Endothelial cell of hepatic sinusoid (primary cell): ENCODE results near the gene COL8A1.

Experiments
- in situ Hi-C: cut with HindIII; loops from 2 replicates; pipeline ENCODE4 v1.10.0; 2017; ENCODE audit warnings: low sequenced_read_pairs

COL8A1 gene

DNA sequence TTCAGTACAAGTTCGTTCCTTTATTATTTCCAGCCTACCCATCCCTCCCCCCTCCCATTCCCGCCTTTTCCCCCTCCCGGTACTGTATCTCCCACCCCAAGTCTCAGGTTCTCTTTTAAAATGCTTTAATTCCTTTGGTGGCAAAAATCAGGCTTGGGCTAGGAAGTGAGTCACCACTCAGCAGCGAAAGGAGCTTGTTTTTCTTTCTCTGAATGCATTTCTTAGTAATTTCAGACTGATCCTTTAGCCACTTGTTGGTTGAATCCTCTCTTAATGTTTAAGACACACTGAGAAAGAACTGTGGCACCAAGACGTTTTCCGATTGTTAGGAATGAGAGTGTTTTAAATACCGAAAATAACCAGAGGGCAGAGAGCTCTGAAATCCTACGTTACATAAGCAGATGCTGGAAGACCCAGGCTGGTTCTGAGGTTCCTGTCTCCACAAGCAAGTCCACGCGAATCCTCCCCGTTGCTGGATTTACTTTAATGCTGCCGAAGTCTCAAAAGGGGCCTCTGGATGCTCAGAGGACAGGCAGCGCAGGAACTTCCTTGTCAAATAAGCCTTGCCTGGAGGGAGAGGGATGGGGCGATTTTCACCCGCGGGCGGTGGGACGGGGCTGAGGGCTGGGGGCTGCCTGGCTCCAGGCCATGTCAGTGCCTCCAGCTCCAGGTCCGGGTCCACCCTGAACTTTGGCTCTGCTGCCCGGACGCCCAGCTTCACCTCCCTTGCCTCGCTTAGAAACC is 854 bp upstream of the COL8A1 start:
- in situ Hi-C loops: no loop called here

DNA sequence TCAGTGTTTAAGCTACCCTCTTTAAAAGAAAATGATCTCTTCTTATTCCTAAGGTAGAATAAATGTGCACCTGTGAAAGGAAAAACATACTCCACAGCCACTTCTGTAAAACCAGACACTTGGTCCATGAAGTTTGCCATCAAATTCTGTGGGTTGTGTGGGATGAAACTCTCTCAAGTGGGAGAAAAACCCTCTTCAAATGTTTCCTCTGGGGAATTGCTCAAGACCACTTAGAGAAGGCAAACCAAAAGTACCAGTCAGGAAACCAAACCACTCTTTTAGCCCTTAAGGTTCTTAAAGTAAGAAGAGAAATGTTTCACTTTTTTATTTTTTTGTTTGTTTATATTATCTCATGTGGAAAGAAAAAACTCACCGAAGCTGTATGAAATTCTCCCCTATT is 1.2 kb downstream of the COL8A1 start:
- in situ Hi-C loops: no loop called here

DNA sequence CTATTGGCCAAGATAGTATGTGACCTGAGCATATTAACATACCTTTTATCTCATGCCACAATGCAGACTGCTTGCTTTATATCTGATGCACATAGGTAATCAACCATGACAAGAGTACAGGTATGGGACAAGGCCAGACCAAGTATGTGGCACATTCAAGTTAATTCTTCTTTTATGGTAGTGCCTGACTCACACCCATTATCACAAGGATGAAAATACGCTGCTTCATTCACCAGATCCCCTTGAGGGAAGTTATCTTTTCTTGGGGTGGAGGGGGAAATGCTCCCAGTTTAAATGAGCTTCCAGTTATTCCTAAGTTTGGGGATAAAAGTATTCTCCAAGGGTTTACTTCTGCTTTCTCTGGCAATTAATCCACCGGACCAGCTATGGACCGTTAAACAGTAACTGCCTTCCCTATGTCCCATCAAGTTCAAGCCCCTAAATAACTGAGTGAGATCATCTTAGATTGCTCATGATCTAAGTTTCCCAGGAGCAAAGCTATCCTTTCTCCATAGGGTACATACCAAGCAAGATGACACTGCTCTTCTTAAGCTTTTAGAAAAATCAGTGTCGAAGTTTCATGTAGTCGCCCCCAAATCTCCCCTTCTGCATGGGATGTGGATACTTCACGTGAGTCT is 1.9 kb downstream of the COL8A1 start:
- in situ Hi-C loops: loop anchor here (5.0 kb wide), 1 partner anchor 513 kb away; no protein-coding TSS in a partner anchor

DNA sequence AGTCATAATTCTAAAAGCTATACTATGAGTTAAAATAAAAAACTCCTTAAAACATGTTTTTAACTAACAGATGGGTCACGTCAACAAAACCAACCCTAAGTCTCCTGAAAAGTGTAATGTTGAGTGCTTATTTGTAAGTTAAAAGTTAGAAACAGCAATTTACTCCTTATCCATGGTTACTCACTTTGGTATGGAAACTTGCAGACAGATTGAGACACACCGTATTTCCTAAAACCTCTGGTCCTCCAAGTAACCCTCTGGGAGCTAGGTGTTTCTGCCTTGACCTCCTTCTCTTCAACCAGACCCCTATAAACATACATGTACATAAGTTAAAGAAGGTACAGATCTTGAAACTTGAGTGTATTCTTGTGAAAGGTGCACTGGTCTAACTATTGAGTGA is 3.1 kb downstream of the COL8A1 start:
- in situ Hi-C loops: loop anchor here (5.0 kb wide), 1 partner anchor 514 kb away; no protein-coding TSS in a partner anchor

DNA sequence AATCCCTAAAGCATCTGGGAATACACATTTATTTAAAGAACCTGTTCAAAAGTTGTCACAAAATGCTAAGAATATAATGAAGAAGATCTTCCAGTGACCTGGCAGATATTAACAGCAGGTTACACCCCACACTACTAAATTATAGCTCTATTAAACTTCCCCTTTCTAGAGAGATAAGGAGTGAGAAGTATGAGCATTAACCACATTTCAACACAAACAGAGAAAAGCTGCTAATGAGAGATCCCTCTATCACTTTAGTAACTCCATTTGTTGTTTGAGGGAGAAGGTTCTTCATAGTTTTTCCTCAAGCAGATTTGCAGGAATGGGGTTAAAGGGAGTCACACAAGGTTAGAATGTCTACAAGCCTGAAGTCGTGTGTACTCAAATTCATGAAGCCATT is 3.6 kb downstream of the COL8A1 start:
- in situ Hi-C loops: loop anchor here (5.0 kb wide), 1 partner anchor 515 kb away; no protein-coding TSS in a partner anchor

DNA sequence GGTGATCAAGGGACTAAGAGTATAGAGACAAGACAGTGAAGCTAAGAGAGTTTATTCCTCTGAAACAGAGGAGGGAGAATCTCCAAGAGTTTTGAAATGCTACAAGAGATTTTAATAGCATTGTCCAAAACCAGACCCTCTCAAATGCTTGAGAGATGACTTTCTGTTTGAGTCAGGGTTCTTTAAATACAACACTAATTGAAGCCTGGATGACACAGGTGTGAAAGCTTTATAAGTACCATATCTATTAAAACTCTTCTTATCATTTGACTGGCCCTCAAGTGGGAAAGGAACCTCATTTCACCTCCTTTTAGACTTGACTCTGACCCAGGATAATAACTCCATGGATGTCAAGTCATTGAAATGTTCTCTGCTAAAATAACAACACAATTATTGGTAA is 5.6 kb downstream of the COL8A1 start:
- in situ Hi-C loops: loop anchor here (5.0 kb wide), 1 partner anchor 517 kb away; no protein-coding TSS in a partner anchor

DNA sequence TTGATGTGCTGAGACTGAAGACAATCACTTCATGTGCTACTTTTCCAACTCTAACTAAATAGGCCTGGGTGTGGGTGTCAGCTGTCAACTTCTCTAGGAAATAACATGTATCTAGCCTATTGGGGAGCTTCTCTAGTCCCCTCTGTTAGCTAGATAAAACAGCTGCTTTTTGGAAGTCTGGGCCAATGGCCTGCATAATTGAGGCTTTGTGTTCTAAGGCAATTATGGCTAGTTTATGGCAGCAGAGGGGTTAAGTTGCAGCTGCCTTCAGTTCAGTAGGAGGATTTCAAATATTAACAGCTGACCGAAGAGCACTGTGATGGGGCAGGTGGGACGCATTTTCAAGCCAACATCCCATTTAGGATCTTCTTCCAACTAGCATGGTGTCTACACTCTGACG is 6.4 kb downstream of the COL8A1 start:
- in situ Hi-C loops: loop anchor here (5.0 kb wide), 1 partner anchor 517 kb away; no protein-coding TSS in a partner anchor

DNA sequence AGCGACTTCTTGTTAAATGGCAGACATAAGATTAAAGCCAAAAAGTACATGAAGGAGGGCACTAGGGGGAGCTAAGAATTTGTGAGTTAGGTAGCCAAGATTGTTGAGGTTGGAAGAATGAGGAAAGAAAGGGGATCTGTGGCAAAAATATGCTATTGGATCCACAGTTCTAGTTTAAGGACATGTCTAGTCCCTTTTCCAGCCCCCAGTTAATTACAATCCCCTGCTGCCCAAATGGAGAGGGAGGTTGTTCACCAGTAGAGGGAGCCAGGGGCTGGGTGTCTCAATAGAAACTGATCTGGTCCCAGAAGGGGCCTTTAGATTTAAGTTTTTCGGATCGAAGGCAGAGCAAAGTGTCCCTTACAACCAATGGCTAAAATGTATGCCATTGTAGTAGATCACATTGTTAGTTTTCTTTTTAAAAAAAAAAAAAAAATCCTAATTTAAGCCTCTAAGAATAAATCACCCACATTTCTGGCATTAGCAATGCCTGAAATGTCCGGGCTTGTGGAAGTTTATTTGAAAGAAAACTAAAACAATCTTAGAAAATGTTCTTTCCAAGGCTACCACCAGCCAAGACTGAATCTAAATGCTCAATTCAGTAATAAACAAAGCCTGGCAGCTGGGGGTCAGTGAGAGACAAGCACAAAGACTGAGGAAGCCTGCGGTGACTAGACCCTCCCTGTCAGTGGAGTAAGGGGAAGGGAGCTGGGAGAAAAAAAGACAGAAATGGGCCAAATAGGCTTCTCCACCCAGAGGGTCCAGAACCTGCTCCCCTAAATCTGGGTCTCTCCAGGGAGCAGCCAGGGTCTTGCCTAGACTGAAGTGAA is 7.1 kb downstream of the COL8A1 start:
- in situ Hi-C loops: no loop called here

DNA sequence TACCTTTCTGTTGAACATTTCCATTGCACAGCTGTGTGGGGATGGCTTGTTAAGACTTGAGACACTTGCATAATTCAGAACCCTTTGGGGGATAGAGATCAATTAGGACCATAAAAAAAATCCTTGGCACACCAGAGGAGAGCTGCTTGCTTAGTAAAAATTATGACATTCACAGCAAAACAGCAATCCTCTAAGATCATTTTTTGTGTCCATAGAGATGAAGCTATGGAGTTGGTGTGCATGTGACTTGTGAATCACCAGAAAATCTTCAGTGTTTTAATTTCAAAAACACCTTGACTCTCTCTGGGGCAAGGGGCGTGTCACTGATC is 7.7 kb downstream of the COL8A1 start:
- in situ Hi-C loops: no loop called here

DNA sequence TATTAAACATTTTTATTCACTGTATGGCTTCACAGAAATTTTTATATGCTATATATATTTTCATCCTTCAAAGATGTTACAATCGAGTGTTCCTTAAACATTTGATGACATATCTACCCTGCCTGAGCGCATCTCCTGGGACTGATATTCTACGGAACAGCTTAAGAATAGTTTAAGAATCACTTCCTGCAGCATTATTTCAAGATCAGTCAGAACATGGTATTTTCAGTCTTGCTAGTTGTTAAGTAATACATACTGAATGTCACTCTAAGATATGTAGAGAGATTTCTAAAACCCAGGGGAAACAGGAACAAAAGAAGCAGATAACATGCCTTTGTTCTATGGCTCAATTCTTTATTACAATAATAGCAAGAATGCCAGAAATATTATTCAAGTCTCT is 8.7 kb downstream of the COL8A1 start:
- in situ Hi-C loops: no loop called here

DNA sequence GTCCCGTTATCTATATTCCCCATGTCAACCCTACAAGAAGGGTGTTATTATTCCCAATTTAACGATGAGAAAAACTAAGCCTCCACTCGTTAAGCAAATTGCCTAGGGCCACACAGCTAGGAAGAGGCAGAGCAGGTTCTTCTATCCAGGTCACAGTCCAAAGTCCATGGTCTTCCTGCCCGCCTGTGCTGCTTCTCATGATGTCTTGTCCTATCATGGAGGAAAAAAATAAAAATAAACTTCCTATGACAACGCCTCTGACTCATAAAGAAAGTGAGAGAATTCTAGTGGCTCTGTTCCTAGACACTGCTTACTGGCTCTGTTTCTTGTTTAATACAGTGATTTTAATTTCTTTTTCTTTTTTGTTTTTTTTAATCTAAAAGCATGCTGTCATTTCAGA is 9.7 kb downstream of the COL8A1 start:
- in situ Hi-C loops: no loop called here

DNA sequence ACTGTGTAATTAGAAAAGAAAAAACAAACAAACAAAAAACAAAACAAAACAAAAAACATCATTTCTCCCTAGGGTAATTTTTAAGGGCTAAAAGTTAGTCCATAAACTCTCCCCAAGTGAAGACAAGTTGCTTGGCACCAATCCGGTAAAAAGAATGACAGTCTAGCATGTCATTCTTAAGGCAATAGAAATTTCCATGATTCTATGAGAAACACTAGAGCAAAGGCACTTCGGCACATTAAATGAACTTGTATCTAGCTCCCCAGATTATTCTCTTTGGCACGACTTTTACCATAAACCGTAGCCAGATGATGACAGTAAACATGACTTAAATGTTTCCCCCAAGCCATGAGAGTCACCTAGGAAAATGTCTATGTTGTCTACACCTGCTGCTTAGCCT is 10.1 kb downstream of the COL8A1 start:
- in situ Hi-C loops: no loop called here

DNA sequence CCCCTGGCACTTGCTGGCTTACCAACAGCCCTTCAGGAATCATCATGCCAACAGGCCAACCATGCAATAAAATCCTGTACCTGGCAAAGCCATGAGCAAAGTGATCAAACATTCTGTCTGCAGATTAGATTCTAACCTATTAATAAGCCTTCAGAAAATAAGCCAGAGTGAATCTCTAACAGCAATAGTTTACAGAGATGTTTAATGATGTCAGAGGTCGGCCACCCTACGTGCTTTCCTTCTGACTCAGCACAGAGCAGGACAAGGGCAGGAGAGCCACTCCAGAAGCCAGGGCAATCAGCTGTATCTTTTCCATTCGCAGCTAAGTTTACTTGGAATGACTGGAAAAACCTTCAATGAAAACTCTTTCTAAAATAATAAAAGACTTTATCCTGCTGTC is 13.1 kb downstream of the COL8A1 start:
- in situ Hi-C loops: no loop called here

DNA sequence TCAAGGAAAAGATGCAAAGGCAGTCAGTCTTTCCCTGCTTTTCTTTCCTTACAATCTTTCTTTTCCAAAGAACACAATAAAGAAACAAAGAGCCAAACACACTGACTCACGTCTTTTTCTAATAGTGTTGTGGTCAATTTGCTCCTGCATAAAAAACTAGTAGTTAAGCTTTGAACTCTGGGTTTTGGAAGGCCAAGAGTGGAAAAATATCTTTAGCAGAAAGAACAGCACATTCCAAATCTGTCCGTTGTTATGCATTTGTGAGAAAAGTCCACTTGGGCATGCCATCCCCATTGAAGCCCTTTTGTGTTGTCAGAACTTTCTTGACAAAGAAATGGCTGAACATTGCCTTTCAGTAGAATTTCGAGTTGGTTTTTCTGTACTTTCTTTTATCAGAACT is 18.2 kb downstream of the COL8A1 start:
- in situ Hi-C loops: no loop called here

DNA sequence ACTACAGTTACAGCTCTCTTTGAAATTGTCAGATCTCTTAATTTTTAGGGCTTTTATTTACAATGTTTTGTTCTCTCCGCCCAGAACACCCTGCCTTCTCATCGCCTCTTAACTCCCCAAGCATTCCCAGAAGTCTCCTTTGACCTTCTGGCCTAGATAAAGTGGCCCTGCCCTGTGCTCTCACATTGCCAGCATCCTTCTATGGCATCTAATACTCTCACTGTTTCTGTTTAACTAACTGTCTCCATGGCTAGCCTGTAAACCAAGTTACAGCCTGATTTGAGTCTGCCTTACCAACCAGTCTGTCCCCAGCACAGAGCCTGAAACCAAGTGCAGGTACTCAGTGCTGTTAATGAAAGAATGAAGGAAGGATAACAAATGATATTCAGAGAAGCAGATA is 19.9 kb downstream of the COL8A1 start:
- in situ Hi-C loops: no loop called here

DNA sequence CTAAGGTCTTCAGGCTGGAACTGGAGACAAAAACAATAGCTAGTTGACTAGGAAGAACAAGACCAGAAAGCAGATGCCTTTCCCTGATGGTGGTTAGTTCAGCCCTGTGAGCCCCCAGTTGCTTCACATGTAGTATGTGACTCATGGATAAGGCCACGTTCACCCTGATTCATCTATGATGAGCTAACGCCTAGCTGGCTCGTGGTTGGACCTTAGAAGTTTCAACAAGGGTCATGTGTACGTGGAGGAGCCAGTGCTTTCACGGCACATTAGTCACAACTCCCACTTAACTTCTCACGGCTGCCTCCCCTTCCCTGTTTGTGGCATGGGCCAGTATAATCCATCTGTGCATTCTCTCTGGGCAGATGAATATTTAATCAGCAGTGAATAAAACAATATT is 20.6 kb downstream of the COL8A1 start:
- in situ Hi-C loops: no loop called here

DNA sequence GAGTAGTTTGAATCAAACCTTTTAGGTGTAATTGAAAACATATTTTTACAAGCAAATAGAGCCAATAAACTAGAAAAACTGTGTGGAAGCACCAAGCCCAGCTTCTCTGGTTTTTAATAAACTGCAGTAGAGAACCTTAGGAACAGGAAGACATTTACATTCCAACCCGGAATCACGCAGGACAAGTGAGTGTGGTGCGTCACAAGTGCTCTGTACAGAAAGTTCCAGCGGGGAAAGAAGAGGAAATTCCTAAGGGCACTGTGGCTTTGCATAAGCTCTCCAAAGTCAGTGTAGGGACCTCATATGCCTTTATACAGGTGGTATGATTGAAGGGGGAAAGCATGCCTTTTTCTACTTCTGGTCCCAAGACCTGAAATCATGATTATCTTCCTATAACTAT is 21.6 kb downstream of the COL8A1 start:
- in situ Hi-C loops: no loop called here

DNA sequence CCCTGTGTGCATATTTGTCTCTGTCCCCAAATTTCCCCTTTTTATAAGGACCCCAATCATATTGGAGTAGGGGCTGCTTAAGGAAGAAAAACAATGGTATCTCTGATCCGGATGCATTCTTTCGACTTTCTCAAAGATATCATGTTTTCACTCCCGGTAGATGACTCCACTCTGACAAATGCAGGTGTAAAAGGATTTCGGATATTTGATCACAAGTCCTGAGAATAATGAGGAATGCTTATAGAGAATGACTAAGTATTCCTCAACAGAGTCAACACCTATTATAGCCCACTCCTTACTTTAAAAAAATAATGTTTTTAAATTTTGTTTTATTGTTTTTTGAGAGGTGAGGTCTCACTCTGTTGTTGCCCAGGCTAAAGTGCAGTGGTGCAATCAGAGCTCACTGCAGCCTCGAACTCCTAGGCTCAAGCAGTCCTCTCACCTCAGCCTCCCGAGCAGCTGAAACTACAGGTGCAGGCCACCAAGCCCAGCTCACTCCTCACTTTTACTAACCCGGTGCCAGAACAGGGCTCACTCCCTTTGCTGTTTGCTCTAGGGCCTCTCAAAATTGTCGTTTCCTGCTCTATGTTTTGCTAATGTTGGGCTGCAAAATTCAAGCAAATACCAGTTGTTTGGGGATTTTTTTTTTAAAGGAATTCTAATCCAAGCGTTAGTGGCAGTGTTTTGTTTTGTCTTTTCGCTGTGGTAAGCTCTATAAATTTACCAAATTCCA is 24.6 kb downstream of the COL8A1 start:
- in situ Hi-C loops: no loop called here

DNA sequence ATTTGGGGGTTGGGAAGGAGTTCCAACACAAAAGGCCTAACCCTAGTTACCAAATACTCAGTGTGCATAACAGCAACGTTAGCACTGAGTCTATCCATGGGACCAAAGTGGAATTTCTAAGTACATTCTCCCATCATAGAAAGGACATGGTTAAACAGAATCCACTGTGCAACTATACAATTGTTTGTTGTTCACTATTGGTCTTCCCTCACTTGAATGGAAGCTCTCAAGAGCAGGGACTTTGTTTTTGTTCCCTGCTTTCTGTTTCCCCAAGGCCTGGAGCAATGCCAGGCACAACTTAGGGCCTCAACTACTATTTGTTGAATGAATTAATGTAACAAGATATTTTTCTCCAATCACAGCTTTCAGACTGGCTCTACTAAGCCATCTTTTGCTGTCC is 25.6 kb downstream of the COL8A1 start:
- in situ Hi-C loops: no loop called here

DNA sequence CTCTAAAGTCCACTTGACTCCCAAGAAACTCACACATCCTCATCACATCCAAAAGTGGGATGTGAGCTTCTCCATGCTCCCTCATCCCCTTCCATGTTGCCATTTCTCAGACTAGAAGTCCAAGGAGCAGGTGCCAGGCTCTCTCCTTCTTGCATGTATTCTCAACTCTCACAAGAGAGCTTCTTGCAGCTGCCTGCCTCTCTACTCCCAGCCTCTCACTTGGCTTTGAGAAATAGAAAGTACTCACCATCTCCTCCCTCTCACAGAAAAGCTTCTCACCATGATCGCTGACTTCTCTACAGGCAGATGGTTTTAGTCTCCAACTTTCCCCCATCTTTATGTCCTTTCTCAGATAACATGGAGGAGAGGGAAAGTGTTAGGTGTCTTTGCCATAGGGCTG is 26.6 kb downstream of the COL8A1 start:
- in situ Hi-C loops: no loop called here

DNA sequence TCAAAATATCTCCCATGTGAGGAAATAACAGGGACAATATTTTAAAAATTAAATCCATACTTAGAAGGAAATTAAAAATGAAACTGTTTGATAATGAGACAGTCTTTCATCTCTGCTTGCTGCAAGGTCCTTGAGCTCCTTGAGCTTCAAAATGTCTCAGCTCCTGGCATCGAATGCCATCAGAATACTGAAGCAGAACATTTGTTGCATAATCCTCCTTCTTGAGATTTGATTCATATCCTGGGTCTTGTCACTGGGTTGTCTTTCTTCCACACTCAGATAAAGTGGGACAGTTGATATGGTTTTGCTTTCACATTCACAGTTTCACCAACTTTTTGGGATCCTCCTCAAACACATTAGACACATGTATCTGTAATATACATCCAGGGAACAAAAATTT is 27.8 kb downstream of the COL8A1 start:
- in situ Hi-C loops: no loop called here
